Omental fat pad (tissue), 4 donors: Measurements from ENCODE around the gene PTPRD. TPM values are rescaled to one million over a fixed set of nuclear protein-coding genes. Genes with fewer than 3 reads are reported as not detected.

Source experiments
- ATAC-seq: fragments of 150-250 bp; one replicate; pipeline ENCODE4 v1.9.1; 2016; ENCODE audit warnings: mild to moderate bottlenecking, moderate library complexity; ENCODE audit not compliant: low FRiP score
- DNase-seq: peaks from one replicate; pipeline ENCODE4 v3.0.0-alpha.2; 2019; ENCODE audit warnings: low spot score
- total RNA-seq, 4 donors: library from RNA; depleted of rRNA; stranded (reverse); fragments of >200 nt; gene quantifications; one replicate each; pipeline ENCODE4 v1.1.0, GENCODE V29; 2016
- TF ChIP-seq, protein P1 (sequence below), 3 donors: fragments of 450-650 bp; IDR thresholded peaks; one replicate each; pipeline ENCODE4 v1.5.1; 2016 to 2017; ENCODE audit warnings: antibody characterized with exemption in 3 of 3, mild to moderate bottlenecking in 3 of 3, moderate library complexity in 2 of 3

Gene PTPRD
- total RNA-seq, 4 donors from 2014 or later = 3.5 to 34.2 (median 11.2) TPM

DNA sequence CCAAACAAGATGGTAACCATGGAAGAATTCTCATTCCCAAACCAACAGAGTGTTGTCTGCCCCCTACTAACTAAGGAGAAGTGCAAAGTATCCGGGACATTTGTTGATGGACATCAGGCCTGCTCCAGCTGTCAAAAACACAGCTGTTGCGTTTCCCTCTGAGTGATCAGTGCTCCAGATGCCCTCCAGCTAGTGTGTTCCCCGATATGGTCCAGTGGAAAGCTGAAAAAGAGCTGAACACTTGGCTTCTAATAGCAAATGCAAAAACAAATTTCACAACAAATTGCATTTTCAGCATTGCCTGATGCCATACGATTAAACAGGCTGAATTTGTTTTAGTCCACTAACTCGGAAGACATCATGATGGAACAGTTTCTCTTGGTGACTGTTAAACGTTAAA is 1398.7 kb downstream of the PTPRD start:
- DNase-seq = no peak
- TF ChIP-seq, protein P1, sequence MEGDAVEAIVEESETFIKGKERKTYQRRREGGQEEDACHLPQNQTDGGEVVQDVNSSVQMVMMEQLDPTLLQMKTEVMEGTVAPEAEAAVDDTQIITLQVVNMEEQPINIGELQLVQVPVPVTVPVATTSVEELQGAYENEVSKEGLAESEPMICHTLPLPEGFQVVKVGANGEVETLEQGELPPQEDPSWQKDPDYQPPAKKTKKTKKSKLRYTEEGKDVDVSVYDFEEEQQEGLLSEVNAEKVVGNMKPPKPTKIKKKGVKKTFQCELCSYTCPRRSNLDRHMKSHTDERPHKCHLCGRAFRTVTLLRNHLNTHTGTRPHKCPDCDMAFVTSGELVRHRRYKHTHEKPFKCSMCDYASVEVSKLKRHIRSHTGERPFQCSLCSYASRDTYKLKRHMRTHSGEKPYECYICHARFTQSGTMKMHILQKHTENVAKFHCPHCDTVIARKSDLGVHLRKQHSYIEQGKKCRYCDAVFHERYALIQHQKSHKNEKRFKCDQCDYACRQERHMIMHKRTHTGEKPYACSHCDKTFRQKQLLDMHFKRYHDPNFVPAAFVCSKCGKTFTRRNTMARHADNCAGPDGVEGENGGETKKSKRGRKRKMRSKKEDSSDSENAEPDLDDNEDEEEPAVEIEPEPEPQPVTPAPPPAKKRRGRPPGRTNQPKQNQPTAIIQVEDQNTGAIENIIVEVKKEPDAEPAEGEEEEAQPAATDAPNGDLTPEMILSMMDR (IDR thresholded peaks at IDR 0.05) = no peak

DNA sequence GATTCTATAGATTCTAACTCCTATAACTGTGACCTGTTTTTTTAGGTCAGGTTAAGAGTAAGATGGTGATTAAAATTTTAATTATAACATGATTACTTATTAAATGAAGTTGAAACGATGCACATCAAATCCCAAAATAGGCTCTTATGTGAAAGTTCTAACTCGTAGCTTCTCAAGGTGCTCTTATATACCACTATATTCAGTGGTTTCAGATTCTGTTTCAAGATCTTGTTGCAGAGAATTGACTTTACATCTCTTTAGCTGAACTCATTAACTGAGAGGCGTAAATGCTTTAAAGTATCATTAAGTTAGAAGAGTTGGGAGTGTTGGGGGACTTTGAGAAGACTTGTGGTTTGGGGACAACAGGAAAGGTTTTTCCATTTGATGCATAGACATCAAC is 1399.8 kb downstream of the PTPRD start:
- TF ChIP-seq, protein P1 (IDR thresholded peaks at IDR 0.05) = no peak
- no peak for ATAC-seq

More for the DNA sequence above, 1398.7 kb downstream of the PTPRD start:
- no peak for ATAC-seq

DNA sequence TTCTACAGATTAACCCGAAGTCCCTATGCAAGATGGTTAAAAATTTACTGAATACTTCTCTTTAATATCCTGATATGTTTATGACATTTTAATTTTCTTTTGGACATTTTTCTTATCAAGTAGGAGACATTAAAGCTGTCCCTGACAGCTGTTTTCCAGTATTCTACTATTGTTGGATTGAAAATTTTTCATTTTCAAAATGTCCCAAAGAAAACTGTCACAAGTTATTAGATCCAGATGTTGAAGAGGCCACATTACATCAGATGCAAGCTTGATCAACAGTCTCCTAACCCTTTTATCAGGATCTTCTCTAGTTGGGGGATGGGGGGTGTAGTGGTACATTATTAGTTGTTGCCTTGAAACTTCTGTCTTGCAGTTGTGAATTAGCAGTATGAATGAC is 1410.5 kb downstream of the PTPRD start:
- no peak for ATAC-seq
- TF ChIP-seq, protein P1 (IDR thresholded peaks at IDR 0.05) = no peak
- no peak for DNase-seq

More for the DNA sequence above, 1399.8 kb downstream of the PTPRD start:
- no peak for DNase-seq

DNA sequence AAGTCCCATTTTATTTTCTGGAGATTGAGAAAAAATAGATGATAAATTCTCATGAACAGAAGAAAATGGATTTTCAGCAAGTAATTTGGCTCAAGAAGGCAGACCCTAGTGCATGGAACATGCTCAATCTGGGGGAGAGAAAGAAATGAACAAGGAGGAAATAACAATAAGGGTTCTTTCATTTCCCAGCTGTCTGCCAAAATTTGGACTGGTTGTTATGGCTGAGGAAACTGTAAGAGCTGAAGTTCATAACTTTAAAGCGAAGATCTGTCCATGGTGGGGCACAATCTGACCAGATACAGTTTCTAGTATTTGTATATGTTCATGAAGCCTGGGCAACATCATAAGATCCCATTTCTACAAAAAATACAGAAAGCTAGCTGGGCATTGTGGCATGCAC is 1426.7 kb downstream of the PTPRD start:
- DNase-seq (no peak), ATAC-seq (no peak)
- TF ChIP-seq, protein P1 (IDR thresholded peaks at IDR 0.05) = no peak

DNA sequence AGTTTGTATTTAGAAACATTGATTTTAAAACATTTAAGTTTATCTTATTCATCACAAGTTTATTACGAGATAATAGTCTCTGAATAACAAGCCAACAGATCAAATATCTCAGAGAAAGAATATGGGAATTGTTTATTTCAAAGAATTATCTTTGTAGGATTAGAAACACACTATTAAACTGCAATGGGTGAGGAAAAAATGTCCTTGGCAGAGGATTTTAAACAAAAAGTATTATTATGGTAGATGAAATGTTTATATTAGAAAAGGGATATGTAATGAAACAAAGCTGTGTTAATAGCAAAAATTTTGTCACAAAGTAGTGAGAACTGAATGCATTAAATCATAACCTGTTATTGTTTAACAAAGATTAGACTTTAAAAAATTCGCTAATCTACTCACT is 1430.4 kb downstream of the PTPRD start:
- ATAC-seq = no peak
- DNase-seq = no peak
- TF ChIP-seq, protein P1 (IDR thresholded peaks at IDR 0.05) = no peak

DNA sequence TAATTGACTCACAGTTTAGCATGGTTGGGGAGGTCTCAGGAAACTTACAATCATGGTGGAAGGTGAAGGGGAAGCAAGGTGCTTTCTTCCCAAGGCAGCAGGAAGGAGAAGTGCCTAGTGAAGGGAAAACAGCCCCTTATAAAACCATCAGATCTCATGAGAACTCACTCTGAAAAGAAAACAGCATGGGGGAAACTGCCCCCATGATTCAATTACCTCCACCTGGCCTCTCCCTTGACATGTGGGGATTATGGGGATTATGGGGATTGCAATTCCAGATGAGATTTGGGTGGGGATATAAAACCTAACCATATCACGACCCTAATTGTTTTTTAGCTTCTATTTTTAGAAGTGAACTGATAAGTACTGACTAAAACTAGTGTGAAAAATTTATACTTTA is 1435.7 kb downstream of the PTPRD start:
- DNase-seq (no peak), ATAC-seq (no peak)
- TF ChIP-seq, protein P1 (IDR thresholded peaks at IDR 0.05) = no peak

DNA sequence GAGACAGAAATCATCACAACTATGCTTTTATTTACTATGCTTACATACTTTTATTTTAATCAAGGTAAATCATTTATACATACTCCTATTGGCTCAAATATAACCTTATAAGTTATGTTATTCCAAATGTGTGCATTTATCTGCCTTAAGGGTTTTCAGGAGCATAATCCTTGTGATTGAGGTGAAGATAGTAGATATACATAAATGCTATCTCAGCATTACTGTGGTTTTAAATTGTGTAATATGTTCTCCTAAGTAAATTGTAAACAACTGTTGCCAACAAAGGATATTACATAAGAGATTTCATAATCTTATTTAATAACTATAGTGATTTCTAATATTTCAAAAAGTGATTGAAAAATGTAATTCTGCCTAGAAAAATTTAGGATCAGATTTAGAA is 1438.4 kb downstream of the PTPRD start:
- no peak for DNase-seq
- TF ChIP-seq, protein P1 (IDR thresholded peaks at IDR 0.05) = no peak
- ATAC-seq = no peak
